Breast epithelium (tissue), 3 donors: Measurements from ENCODE around the gene ZMYND11.

ENCODE experiments used
- CTCF ChIP-seq, 3 donors: fragments of 450-650 bp; IDR thresholded peaks; one replicate each; pipeline ENCODE4 v1.5.1; 2016 to 2017; ENCODE audit warnings: antibody characterized with exemption in 3 of 3, mild to moderate bottlenecking in 3 of 3, moderate library complexity in 3 of 3
- POLR2A ChIP-seq: fragments of 450-650 bp; IDR thresholded peaks from one replicate; pipeline ENCODE4 v1.6.1; 2016; ENCODE audit warnings: antibody characterized with exemption, mild to moderate bottlenecking, moderate library complexity

DNA sequence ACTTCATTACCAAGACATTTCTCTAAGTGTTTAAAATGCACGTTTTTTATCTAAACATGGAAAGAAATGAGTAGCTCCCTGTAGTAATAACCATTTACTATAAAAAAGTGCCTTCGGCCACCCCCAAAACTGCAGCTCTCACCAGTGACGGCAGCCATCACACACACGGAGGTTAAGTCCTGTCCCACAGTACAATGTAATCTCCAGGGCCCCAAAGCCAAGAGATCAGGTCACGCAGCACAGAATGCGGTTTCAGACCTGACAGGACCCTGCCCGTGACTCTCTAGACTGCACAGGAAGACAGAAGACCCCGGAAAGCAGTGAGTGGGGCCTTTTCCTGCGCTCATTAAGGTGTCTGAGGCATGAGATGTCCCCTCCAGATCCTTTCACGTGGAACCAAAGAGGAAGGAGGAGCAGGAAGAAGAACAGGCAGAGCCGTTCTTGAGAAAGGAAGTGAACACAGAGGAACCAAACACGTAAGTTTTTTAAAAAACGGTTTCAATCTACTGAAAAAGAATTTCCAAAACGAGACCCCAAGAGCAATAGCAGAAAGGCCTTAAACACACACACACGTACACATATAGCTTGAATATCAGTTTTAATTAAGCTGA, 125.7 kb downstream of the ZMYND11 start:
- no peak for TF ChIP-seq CTCF (IDR thresholded peaks at IDR 0.05)
- no peak for TF ChIP-seq POLR2A
